EL (cell line): ENCODE results near the gene TMCC3.

ENCODE experiments used
- DNase-seq: peaks from one replicate; pipeline ENCODE4 v3.0.0-alpha.2; 2016

TMCC3 gene

GRCh38 chr12:94671917-94672316 lies 21.6 kb upstream of the TMCC3 start:
- no peak for DNase-seq

- DNase-seq, result no peak
These were observed 20.5 kb upstream of the TMCC3 start for GRCh38 chr12:94670898-94671297.

DNA sequence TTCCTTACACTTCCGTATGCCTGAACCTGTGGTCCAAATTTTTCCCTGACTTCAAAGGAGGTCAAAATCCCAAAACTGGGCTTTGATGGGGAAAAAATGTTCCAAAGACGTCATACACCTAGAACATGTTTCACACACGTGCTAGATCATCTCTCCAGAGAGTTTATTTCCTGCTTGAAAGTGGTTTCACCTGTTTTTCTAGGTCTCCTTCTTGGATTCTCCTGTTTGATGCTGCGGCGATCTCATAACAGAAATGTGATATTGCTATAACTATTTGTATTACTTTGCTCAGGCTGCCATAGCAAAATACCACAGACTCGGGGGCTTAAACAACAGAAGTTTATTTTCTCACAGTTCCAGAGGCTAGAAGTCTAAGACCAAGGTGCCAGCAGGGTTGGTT lies 19.7 kb upstream of the TMCC3 start:
- DNase-seq, result no peak

GRCh38 chr12:94667031-94667540 lies 16.7 kb upstream of the TMCC3 start:
- no peak for DNase-seq

GRCh38 chr12:94666158-94666557 lies 15.8 kb upstream of the TMCC3 start:
- DNase-seq, result no peak

- no peak for DNase-seq
These were observed 13.3 kb upstream of the TMCC3 start for GRCh38 chr12:94663702-94664101.

GRCh38 chr12:94663071-94663470 lies 12.7 kb upstream of the TMCC3 start:
- no peak for DNase-seq

DNA sequence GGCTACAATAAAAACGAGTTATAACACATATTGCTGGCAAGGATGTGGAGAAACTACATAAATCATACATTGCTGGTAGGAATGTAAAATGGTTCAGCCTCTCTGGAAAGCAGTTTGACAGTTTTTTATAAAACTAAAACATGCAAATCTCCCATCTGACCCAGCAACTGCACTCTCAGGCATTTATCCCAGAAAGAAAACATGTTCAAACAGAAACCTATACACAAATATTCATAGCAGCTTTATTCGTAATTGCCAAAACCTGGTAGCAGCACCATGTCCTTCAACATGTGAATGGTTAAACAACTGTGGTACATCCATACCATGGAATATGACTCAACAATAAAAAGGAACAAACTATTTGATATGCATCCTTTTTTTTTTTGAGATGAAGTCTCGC lies 10.1 kb upstream of the TMCC3 start:
- no peak for DNase-seq

DNA sequence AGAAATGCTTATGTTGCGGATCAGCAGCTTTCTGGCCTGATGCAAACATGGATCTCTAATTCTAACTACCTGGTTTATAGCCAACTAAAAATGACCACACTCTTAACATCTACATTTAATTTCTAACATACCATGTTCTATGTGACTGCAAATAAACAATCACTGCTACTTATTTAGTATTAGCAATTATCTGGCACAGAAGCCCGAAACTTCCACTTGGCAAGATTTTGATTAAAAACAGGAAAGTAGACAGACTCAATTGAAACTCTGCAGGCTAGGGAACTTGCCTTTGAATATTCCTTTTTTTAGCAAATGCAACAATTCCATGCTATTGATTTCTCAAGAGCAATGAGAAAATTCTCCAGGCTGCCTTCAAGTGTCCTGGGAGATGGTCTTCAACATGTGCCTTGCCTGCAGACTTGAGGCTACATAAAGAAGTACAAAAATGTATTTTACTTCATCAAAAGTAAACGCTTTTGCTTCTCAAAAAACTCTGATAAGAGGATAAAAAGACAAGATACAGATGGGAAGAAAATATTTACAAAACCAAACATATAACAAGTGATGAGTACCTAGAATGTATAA lies 9.1 kb upstream of the TMCC3 start:
- no peak for DNase-seq

DNA sequence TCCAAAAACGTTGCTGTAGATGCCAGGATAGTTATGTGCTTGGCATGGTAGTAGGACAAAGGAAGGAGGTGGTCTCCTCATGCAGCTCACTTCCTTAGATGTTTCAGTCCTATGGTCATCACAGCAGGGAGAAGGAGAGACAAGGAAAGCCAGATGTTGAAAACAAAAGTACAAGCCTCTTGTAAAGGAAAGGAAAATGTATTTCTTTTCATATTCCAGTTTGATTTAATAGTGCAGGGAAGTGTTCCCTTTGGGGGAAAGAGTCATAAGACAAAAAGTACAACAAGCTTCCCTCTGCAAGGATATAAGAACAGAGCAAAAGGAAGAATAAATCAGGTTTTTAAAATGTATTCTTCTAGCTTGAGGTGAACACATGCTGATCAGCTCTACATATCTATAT lies 8.6 kb upstream of the TMCC3 start:
- DNase-seq, result no peak

- no peak for DNase-seq
These were observed 6.2 kb upstream of the TMCC3 start for GRCh38 chr12:94656556-94656955.

DNA sequence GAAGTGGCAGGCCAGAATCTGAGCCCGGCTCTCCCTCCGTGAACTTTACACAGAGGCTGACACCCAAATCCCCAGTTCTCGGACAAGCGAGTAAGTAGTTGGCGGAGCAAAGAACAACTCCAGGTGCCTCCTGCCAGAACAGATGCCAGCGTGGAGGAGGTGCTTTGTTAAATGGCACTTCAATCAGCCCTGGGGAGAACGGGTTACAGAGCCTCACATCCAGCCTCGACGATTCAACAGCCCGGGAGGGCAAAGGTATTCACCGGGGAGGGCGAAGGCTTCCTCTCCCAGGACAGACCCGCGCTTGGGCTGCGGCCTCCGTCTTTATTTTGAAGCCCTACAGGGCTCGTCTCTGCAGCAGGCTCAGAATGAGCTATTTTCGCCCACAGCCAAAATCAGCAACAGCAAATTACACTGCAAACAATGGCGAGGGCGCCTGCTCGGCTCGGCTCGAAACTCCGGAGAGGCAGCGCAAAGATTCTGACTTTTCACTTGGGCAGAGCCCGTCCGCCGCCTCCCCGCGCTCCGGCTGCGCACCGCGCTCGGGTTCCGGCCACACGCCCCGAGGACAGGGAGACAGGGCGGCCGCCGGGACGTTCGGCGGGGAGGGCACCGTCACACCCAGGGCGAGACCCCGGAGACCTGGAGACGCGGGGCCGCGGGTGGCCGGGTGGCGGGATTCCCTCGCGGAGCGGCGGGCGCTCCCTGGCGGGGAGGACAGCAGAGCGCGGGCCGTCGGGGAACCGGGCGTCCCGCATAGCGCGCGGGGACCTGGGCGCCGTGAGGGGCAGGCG lies 811 bp downstream of the TMCC3 start:
- peak; percentile 20 for DNase-seq

DNA sequence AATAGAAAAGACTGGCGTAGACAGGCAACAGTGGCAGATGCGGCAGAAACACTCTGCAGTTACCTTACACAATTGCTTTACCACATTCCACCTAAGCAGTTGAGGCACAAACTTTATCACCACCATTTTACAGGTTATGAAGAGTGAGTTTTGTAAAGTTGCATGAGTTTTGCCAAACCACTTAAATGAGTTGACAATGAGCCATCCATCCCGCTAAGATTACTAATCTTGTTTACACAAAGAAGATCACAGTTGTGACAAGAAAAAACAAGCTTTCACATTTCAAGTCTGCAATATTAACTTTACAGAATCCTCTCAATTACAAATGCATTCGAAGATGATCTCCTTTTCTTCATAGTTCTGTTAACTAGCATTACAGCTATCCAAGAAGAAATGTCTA lies 1.8 kb downstream of the TMCC3 start:
- no peak for DNase-seq

GRCh38 chr12:94644141-94644979 lies 6.0 kb downstream of the TMCC3 start:
- peak; percentile 76 for DNase-seq

- DNase-seq, result no peak
These were observed 6.8 kb downstream of the TMCC3 start for GRCh38 chr12:94643606-94644005.

DNA sequence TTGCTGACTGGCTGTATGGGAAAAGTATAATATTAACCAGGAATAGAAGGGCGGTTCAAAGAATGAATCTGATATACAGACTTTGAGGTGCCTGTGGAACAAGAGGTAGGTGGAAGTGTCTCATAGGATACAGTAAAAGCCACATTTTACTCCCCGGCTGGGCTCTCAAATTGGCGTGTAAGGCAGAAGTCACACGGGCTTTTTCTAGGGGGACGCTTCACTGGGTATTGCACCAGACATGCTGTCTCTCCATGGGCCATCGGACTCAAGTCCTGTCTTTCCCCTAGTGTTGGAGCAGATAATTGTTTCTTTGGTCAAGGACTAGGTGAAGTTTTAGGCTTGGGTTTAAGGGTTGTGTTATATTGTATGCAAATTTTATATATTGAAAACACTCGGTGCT lies 9.1 kb downstream of the TMCC3 start:
- no peak for DNase-seq

DNA sequence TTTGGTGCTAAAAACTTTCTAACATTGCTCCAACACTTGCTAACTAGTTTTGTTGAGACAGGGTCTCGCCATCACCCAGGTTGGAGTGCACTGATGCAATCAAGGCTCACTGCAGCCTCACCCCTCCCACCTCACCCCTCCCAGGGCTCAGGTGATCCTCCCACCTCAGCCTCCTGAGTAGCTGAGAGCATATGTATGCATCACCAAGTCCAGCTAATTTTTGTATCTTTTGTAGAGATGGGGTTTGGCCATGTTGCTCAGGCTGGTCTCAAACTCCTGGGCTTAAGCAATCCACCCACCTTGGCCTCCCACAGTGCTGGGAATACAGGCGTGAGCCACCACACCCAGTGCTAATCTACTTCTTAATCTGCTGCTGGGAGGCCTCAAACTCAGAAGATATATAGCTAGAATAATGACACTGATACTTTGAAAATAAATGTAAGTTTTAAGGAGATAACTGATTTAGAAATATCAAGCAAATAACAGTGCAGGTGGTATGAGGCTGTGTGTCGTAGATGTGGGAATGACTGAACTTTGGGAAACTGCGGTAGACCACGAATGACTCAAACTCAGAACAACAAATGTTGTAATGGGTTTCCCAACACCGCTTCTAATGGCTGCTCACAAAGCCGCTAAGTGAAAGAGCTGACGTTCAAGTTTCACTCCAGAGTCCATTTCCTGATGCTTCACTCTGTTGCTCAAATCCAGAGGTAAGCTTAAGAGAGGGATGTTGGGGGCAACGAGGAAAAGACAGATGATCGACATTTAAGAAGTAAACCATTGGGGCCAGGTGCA lies 10.0 kb downstream of the TMCC3 start:
- DNase-seq, result peak; percentile 38

DNA sequence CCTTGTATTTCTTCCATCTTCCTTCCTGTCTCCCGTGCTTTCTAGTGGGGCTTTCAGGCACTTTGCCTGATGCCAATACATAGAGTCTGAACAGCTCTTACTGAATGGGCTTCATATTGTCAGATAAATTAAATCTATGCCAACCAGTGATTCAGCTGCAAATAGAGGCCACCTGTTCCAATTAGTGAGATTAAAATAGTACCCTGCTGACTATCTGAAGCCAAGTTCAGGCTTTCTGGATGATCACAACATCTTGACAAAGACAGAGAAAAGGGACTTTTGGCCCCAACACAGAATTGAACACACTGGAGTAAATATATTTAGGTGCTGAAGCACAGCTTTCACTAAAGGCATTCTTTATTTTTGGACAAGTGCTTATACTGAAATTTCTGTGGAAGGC lies 11.8 kb downstream of the TMCC3 start:
- DNase-seq, result no peak

- DNase-seq, result no peak
These were observed 12.8 kb downstream of the TMCC3 start for GRCh38 chr12:94637390-94638113.

GRCh38 chr12:94636462-94637085 lies 13.8 kb downstream of the TMCC3 start:
- no peak for DNase-seq

DNA sequence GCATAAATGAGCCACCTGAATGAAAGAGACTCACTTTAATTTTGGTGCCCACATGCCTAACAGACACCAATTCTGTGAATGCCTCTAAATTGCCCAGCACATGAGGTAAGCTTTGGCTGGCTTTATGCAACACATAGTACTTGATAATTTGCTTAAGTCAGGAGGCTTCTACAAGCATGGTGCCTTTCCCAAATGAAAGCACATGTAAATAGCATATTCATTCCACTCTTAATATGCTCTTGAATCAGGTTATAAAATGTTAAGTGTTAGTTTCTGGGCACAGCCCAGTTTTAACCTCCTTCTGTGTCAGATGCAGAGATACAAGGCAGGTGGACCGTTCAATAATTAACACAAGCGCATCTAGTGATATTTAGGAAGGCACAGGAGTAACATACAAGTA lies 15.6 kb downstream of the TMCC3 start:
- no peak for DNase-seq

DNA sequence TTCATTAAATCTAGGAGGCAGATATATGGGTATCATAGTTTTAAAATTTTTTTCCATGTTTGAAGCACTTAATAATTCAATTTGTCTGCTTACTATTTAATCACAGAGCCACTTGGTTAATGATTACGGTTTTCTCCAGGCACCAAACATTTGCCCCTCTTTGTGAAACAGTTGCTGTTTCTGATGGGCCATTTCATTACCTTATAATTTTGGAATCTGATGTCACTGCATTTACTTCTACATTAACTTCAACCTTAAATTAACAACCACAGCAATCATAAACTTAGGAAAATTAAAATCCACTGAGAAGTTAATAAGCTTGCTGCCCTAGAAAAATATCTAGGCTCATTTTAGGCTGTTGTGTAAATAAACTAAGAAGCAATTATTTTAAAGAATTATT lies 17.0 kb downstream of the TMCC3 start:
- no peak for DNase-seq
